ENCODE results near the gene FAM111A.

GRCh38 chr11:59192446-59193020 lies 49.9 kb downstream of the FAM111A start:
- no peak for TF ChIP-seq ASH2L (IDR thresholded peaks at IDR 0.05; ENCODE audit: borderline replicate concordance, low read depth)
- no peak for TF ChIP-seq MAX (IDR thresholded peaks at IDR 0.05; ENCODE audit: low read depth, low read length)
- TF ChIP-seq POLR2A (IDR thresholded peaks at IDR 0.05; ENCODE audit: low read depth, low read length) = no peak
- TF ChIP-seq, protein P1, sequence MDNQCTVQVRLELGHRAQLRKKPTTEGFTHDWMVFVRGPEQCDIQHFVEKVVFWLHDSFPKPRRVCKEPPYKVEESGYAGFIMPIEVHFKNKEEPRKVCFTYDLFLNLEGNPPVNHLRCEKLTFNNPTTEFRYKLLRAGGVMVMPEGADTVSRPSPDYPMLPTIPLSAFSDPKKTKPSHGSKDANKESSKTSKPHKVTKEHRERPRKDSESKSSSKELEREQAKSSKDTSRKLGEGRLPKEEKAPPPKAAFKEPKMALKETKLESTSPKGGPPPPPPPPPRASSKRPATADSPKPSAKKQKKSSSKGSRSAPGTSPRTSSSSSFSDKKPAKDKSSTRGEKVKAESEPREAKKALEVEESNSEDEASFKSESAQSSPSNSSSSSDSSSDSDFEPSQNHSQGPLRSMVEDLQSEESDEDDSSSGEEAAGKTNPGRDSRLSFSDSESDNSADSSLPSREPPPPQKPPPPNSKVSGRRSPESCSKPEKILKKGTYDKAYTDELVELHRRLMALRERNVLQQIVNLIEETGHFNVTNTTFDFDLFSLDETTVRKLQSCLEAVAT (IDR thresholded peaks at IDR 0.05) = no peak
- no peak for TF ChIP-seq POLR2AphosphoS5 (IDR thresholded peaks at IDR 0.05; ENCODE audit: low read length)
- no peak for TF ChIP-seq EZH2 (IDR thresholded peaks at IDR 0.05; ENCODE audit: borderline replicate concordance, control insufficient read depth, low read depth, low read length)
- TF ChIP-seq, protein P2, sequence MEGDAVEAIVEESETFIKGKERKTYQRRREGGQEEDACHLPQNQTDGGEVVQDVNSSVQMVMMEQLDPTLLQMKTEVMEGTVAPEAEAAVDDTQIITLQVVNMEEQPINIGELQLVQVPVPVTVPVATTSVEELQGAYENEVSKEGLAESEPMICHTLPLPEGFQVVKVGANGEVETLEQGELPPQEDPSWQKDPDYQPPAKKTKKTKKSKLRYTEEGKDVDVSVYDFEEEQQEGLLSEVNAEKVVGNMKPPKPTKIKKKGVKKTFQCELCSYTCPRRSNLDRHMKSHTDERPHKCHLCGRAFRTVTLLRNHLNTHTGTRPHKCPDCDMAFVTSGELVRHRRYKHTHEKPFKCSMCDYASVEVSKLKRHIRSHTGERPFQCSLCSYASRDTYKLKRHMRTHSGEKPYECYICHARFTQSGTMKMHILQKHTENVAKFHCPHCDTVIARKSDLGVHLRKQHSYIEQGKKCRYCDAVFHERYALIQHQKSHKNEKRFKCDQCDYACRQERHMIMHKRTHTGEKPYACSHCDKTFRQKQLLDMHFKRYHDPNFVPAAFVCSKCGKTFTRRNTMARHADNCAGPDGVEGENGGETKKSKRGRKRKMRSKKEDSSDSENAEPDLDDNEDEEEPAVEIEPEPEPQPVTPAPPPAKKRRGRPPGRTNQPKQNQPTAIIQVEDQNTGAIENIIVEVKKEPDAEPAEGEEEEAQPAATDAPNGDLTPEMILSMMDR (IDR thresholded peaks at IDR 0.05 in 2 of 3, conservative IDR thresholded peaks at IDR 0.05 in 1 of 3; ENCODE audit: control insufficient read depth in 2 of 3, extremely low read depth in 1 of 3, insufficient read depth in 1 of 3, low read depth in 3 of 3, low read length in 3 of 3) = no peak

All from GM12878 (cell line).